ENCODE results near the gene TAX1BP1. TPM values are rescaled to one million over a fixed set of nuclear protein-coding genes. Genes with fewer than 3 reads are reported as not detected.

TAX1BP1 gene
- total RNA-seq, 2 donors from 2014 or later, result 129 to 162 TPM

DNA sequence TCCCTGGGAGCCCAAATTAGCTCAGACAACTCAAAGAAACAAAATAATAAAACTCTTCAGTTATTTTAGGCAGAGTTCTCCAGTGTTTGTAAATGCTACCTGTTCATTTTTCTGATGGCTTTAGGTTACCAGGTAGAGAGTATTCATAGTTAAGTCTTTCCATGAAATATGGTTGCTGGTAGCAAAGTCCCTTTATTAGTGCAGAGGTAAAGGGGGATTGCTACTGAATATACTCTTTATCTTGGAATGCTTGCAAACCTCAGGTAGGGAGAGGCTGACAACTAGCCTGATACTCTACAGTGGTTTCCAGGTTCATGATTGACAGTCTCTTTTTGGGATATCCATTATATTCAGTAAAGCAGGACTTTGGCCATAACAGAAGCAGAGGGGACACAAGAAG is 6.5 kb downstream of the TAX1BP1 start:
- H3K9me3 Mint-ChIP-seq, result no peaks in the 10 kb centered on the region

DNA sequence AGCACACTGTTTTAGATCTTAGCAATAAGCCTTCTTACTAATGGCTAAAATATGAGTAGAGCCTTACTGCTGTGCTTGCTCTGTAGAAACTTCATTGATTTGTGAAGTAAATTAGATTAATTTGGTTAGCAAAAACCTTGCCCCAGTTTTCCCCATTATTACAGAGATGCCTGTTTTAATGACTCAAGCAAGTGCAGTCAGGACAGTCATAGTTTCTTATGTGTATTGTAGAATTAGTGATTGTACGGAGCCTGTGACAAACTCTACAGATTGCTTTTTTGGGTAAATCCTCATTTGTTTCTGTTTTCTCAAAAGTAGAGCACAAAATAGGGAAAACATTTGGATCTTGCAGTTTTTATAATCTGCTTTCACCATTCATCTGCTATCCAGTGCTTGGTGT is 7.0 kb downstream of the TAX1BP1 start:
- DNase-seq (no peak), ATAC-seq (replicated peaks in 1 of 2) (peak in 1 of 2 donors; percentile 61)
- H3K4me3 Mint-ChIP-seq, result no peak overlapping the region
- H3K27ac Mint-ChIP-seq, result no peak overlapping the region
- peaks cover 5 to 23% of the 10 kb centered on the region in 2 donors for H3K36me3 Mint-ChIP-seq (ENCODE audit: insufficient read depth in 2 of 2)
- no peaks in the 10 kb centered on the region for H3K27me3 Mint-ChIP-seq (ENCODE audit: low read depth)
- peaks cover 38% of the 10 kb centered on the region for H3K4me1 Mint-ChIP-seq (ENCODE audit: low read depth)
- H3K9me3 Mint-ChIP-seq, result no peaks in the 10 kb centered on the region

More for the DNA sequence above, 6.5 kb downstream of the TAX1BP1 start:
- Mint-ChIP-seq H3K4me1 (ENCODE audit: low read depth) (peaks cover 42% of the 10 kb centered on the region), H3K27ac (no peak overlapping the region), H3K36me3 (ENCODE audit: insufficient read depth in 2 of 2) (peaks cover 3 to 23% of the 10 kb centered on the region in 2 donors), H3K4me3 (no peak overlapping the region), H3K27me3 (ENCODE audit: low read depth) (no peaks in the 10 kb centered on the region)
- no peak for ATAC-seq (replicated peaks in 1 of 2)
- no peak for DNase-seq

DNA sequence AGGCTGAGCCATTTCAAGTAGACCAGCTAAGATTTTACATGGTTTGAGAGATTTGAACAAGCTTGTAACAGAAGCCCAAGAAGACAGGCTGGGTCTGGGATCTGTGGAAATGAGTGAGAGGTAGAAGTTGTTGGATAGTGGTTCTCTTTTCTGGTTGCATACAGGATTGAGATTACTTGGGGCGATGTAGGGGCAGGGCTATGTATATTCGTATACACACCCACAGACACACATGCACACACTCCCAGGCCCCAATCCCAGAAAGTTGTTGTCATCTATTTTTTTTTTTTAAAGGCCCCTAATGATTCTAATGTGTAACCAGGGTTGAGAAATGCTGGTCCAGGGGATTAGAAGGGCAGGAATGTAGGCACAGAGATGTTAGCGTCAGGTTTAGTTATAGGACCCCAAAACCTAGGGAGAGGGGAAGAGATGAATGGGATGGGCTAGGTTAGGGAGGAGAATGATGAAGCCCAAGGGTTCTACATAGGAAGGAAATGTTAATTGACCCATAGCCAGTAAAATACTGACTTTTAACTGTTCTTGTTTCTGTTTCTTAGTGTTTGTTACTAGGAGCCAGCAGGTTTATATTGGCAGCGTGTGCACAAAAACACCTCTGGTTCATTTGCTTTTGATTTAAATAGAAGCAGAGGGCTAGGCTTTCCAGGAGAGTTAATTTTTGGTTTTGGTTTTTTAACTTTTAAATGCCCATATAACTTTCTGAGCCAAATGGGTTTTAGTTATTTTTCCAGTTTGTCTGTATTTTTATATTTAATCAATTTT is 7.8 kb downstream of the TAX1BP1 start:
- H3K36me3 Mint-ChIP-seq (ENCODE audit: insufficient read depth in 2 of 2), result peaks cover 8 to 25% of the 10 kb centered on the region in 2 donors
- H3K9me3 Mint-ChIP-seq, result no peaks in the 10 kb centered on the region
- H3K27me3 Mint-ChIP-seq (ENCODE audit: low read depth), result no peaks in the 10 kb centered on the region
- H3K4me3 Mint-ChIP-seq, result no peak overlapping the region
- no peak overlapping the region for H3K27ac Mint-ChIP-seq
- H3K4me1 Mint-ChIP-seq (ENCODE audit: low read depth), result peaks cover 31% of the 10 kb centered on the region
- no peak for ATAC-seq (replicated peaks in 1 of 2)
- no peak for DNase-seq

DNA sequence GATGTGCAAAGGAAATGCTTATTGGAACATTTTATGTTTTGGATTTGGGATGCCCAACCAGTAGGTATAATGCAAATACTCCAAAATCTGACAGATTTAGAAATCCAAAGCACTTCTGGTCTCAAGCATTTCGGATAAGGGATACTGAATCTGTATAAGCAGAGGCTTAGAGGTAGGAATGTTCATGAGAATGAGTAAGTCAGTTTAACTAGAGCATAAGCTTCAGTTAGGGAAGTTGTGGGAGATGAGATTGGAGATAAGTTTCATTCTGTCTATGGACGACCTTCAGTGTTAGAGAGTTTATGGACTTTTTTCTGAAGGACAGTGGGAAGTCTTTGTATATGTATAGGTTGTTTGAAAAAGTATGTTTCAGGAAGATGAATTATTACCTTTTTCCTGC is 10.4 kb downstream of the TAX1BP1 start:
- no peak for DNase-seq
- no peaks in the 10 kb centered on the region for H3K27me3 Mint-ChIP-seq (ENCODE audit: low read depth)
- no peak overlapping the region for H3K27ac Mint-ChIP-seq
- H3K4me1 Mint-ChIP-seq (ENCODE audit: low read depth), result peaks cover 23% of the 10 kb centered on the region
- peaks cover 9 to 33% of the 10 kb centered on the region in 2 donors for H3K36me3 Mint-ChIP-seq (ENCODE audit: insufficient read depth in 2 of 2)
- no peak for ATAC-seq (replicated peaks in 1 of 2)
- H3K4me3 Mint-ChIP-seq, result no peak overlapping the region
- no peaks in the 10 kb centered on the region for H3K9me3 Mint-ChIP-seq

DNA sequence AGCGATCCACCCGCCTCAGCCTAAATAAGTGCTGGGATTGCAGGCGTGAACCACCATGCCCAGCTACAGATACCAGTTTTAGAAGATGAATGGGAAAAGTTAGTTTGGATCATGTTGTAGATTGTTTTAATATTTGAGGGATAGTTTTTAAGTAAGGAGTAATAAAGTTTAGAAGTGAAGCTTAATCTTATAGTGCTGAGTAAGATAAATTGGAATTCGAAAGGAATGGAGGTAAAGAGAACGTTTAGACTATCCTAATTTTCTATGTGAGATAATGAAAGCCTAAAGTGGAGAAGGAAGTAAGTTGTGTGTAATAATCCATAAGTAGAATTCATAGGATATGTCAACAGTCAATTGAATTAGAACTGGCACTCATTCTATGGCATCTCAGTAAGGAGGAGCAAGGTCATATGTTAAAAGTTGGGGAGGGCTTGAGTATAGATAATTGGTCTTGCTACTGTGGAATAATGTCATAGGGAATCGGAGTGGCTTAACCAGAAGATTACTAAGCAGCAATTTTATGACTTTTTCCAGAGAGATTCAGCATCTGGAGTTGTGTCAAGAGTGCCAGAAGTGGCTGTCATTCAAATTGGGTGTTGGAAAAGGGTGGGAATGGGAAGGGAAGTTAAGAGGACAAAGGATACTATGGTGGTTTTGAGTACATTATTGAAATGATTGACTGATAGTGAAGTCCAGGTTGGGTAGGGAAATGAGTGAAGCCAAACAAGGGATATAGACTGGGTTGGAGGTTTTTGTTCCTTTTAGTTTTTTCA is 12.1 kb downstream of the TAX1BP1 start:
- Mint-ChIP-seq H3K27ac (no peak overlapping the region), H3K4me3 (no peak overlapping the region), H3K27me3 (ENCODE audit: low read depth) (no peaks in the 10 kb centered on the region), H3K36me3 (ENCODE audit: insufficient read depth in 2 of 2) (peaks cover 9 to 37% of the 10 kb centered on the region in 2 donors), H3K9me3 (no peaks in the 10 kb centered on the region), H3K4me1 (ENCODE audit: low read depth) (peaks cover 21% of the 10 kb centered on the region)
- DNase-seq (no peak), ATAC-seq (replicated peaks in 1 of 2) (no peak)

DNA sequence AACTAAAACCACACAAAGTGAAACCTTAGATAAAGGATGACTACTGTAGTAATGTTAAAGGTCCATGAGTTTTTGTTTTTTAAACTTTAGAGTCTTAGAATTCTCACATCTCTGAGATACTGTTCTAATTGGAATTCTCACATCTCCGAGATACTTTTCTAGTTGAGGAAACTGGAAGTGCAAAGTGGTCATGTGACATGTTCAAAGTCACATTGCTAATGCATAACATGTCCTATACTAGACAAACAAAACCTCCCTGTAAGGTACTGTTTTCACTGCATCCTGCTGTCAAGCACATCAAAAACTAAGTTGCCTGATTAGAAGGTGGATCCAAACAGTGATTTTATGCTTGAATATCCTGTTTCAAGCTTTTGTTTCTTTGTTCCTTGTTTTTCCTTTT is 13.9 kb downstream of the TAX1BP1 start:
- no peaks in the 10 kb centered on the region for H3K27me3 Mint-ChIP-seq (ENCODE audit: low read depth)
- ATAC-seq (replicated peaks in 1 of 2) (no peak), DNase-seq (no peak)
- H3K27ac Mint-ChIP-seq, result no peak overlapping the region
- no peaks in the 10 kb centered on the region for H3K9me3 Mint-ChIP-seq
- peaks cover 15 to 45% of the 10 kb centered on the region in 2 donors for H3K36me3 Mint-ChIP-seq (ENCODE audit: insufficient read depth in 2 of 2)
- no peak overlapping the region for H3K4me3 Mint-ChIP-seq
- peaks cover 26% of the 10 kb centered on the region for H3K4me1 Mint-ChIP-seq (ENCODE audit: low read depth)

DNA sequence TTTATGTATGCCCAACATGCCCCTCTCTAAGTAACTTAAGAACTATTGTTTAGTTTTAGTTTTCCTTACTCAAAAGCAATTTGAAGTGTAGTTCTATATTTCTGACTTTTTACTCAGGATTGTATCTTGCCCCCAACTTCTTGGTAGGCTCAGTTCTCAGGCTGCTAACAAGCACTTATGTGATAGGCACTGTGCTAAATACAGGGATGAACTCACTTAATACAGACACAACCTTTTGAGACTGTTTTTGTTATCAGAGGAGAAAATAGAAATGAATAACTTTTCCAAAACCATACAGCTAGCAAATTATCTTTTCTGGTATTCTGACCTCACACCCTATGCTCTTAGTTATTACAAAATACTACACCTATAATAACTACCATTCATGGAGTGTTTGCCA is 16.3 kb downstream of the TAX1BP1 start:
- H3K27me3 Mint-ChIP-seq (ENCODE audit: low read depth), result no peaks in the 10 kb centered on the region
- H3K4me3 Mint-ChIP-seq, result no peak overlapping the region
- ATAC-seq (replicated peaks in 1 of 2) (no peak), DNase-seq (no peak)
- no peaks in the 10 kb centered on the region for H3K9me3 Mint-ChIP-seq
- peaks cover 21% of the 10 kb centered on the region for H3K4me1 Mint-ChIP-seq (ENCODE audit: low read depth)
- peaks cover 16 to 29% of the 10 kb centered on the region in 2 donors for H3K36me3 Mint-ChIP-seq (ENCODE audit: insufficient read depth in 2 of 2)
- H3K27ac Mint-ChIP-seq, result no peak overlapping the region

DNA sequence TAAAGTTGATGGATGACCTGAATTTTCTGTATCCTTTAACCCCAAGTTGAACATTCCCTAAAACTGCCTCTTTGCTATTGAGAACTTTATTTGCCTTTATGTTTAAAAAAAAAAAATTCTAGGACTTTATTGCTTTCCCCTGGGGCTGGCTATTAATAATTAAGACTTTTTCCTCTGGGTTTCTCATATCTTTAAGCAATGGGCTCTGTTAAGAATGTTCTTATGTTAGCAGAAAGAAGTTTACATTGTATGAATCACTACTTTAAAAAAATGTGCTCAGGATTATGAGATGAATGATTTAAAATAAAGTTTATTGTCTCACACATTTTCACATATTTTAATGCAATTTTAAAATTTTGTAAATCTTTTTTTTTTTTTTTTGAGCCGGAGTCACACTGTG is 19.5 kb downstream of the TAX1BP1 start:
- Mint-ChIP-seq H3K27ac (no peak overlapping the region), H3K4me1 (ENCODE audit: low read depth) (peaks cover 26% of the 10 kb centered on the region), H3K9me3 (no peaks in the 10 kb centered on the region), H3K27me3 (ENCODE audit: low read depth) (no peaks in the 10 kb centered on the region), H3K36me3 (ENCODE audit: insufficient read depth in 2 of 2) (peaks cover 11 to 25% of the 10 kb centered on the region in 2 donors), H3K4me3 (no peak overlapping the region)
- ATAC-seq (replicated peaks in 1 of 2), result no peak
- DNase-seq, result no peak

DNA sequence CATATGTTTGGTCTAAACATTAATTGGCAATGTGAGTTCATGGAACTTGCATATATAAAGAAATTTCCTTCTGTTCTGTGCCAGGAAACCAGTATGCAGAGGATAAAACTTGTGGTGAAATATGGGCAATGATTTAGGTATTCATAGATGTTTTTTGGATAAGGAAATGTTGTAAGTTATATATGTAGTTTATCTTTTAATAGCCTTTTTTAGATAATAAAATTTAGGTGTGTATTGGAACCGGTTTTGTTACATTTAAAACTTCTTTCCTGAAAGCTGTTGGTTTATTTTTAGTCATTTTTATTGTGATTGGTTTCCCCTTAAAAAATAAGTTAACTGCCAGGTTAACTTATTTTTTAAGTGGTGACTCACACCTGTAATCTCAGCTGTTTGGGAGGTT is 22.1 kb downstream of the TAX1BP1 start:
- Mint-ChIP-seq H3K36me3 (ENCODE audit: insufficient read depth in 2 of 2) (peaks cover 11 to 16% of the 10 kb centered on the region in 2 donors), H3K4me3 (no peak overlapping the region), H3K9me3 (no peaks in the 10 kb centered on the region), H3K27ac (no peak overlapping the region), H3K4me1 (ENCODE audit: low read depth) (peaks cover 10% of the 10 kb centered on the region), H3K27me3 (ENCODE audit: low read depth) (no peaks in the 10 kb centered on the region)
- DNase-seq, result no peak
- no peak for ATAC-seq (replicated peaks in 1 of 2)

DNA sequence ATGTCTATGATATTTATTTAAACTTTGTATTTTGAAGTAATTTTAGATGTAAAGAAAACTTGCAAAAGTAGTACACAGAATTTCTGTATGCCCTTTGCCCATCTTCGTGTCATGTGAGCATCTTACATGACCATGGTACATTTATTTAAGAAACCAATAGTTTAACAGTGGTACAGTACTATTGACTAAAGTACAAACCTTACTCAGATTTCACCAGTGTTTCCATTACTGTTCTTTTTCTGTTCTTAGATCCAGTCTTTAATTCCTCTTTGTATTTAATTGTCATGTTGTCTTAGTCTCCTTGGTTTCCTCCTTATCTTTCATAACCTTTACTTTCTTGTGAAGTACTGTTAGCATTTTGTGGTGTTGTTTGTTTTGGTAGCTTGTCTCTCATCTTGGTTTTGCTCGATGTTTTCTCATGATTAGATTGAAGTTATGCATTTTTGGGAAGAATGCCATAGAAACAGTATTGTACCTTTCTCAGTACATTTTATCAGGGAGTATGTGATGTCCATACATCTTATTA is 24.1 kb downstream of the TAX1BP1 start:
- Mint-ChIP-seq H3K27ac (no peak overlapping the region), H3K9me3 (no peaks in the 10 kb centered on the region), H3K4me3 (no peak overlapping the region), H3K4me1 (ENCODE audit: low read depth) (peaks cover 13% of the 10 kb centered on the region), H3K27me3 (ENCODE audit: low read depth) (no peaks in the 10 kb centered on the region), H3K36me3 (ENCODE audit: insufficient read depth in 2 of 2) (peaks cover 5 to 6% of the 10 kb centered on the region in 2 donors)
- ATAC-seq (replicated peaks in 1 of 2) (no peak), DNase-seq (no peak)

DNA sequence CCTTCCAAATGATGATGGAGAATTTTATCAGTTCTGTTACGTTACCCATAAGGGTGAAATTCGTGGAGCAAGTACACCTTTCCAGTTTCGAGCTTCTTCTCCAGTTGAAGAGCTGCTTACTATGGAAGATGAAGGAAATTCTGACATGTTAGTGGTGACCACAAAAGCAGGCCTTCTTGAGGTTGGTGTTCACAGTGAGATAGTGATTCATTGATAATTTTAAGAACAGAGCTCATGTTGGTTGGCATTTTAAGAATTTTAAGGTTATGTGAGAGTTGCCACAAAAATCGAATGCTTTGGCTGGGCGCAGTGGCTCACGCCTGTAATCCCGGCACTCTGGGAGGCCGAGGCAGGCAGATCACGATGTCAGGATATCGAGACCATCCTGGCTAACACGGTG is 25.9 kb downstream of the TAX1BP1 start:
- no peak for ATAC-seq (replicated peaks in 1 of 2)
- peaks cover 13% of the 10 kb centered on the region for H3K4me1 Mint-ChIP-seq (ENCODE audit: low read depth)
- no peak for DNase-seq

DNA sequence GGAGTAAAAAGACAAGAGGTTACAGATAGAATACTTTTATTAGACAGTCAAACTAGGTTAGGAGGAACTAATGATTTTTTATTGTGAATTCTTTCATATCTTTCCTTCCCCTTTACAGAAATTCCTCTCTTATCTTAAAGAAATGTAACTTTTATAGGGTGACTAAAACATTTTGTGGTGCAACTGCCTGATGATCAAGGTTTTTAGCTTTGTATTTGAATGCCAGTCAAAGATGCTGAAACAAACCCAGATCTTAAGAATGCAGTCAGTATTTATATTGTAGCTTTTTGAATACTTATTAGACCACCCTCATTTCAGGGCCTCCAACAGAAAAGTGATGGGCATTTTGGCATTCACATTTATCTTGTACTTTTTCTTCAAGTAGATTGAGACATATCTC is 27.4 kb downstream of the TAX1BP1 start:
- no peaks in the 10 kb centered on the region for H3K27me3 Mint-ChIP-seq (ENCODE audit: low read depth)
- no peak overlapping the region for H3K27ac Mint-ChIP-seq
- H3K36me3 Mint-ChIP-seq (ENCODE audit: insufficient read depth in 2 of 2), result peaks cover 2 to 10% of the 10 kb centered on the region in 2 donors
- H3K4me3 Mint-ChIP-seq, result no peak overlapping the region
- peaks cover 13% of the 10 kb centered on the region for H3K4me1 Mint-ChIP-seq (ENCODE audit: low read depth)
- H3K9me3 Mint-ChIP-seq, result no peaks in the 10 kb centered on the region
- no peak for DNase-seq
- ATAC-seq (replicated peaks in 1 of 2), result no peak

More for the DNA sequence above, 25.9 kb downstream of the TAX1BP1 start:
- H3K9me3 Mint-ChIP-seq, result no peaks in the 10 kb centered on the region
- H3K27me3 Mint-ChIP-seq (ENCODE audit: low read depth), result no peaks in the 10 kb centered on the region
- H3K4me3 Mint-ChIP-seq, result no peak overlapping the region
- no peak overlapping the region for H3K27ac Mint-ChIP-seq
- peaks cover 5 to 6% of the 10 kb centered on the region in 2 donors for H3K36me3 Mint-ChIP-seq (ENCODE audit: insufficient read depth in 2 of 2)

DNA sequence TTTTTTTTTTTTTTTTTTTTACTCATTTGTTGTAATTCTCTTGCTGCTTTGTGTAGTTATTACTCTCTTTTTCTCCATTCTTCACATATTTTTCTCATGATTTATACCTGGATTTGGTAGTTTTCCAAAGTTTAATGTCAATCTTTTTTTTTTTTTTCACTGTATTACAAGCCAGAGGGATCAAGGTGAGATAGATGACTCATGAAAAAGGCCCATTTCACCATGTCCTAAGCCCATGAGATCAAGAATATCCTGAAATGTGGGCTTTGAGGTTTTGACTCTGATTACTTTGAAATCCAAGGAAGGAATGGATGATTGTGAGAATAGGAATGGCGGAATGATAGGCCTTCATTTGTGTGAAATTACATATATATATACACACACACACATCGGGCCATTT is 31.1 kb downstream of the TAX1BP1 start:
- Mint-ChIP-seq H3K27me3 (ENCODE audit: low read depth) (no peaks in the 10 kb centered on the region), H3K4me3 (no peak overlapping the region), H3K27ac (peak overlapping the region; percentile 76), H3K9me3 (no peaks in the 10 kb centered on the region), H3K4me1 (ENCODE audit: low read depth) (peaks cover 18% of the 10 kb centered on the region), H3K36me3 (ENCODE audit: insufficient read depth in 2 of 2) (peaks cover 0 to 8% of the 10 kb centered on the region in 2 donors)
- no peak for ATAC-seq (replicated peaks in 1 of 2)
- DNase-seq, result no peak

Measured in activated T-cell treated with anti-CD3 and anti-CD28 coated beads, Interleukin-2, amount 50 U/mL, for 72 hours (primary cell).